GM19025 (cell line): ENCODE results near the gene JMJD8.
A peak's percentile ranks its signal among the peaks of the same experiment; 100 is the strongest.

Experiments
- ATAC-seq: cut with Tn5 transposase; IDR thresholded peaks from one replicate; pipeline ENCODE4 v1.9.1; 2021; ENCODE audit warnings: mild to moderate bottlenecking, low read depth, moderate library complexity; ENCODE audit not compliant: unreplicated experiment

Gene JMJD8, protein sequence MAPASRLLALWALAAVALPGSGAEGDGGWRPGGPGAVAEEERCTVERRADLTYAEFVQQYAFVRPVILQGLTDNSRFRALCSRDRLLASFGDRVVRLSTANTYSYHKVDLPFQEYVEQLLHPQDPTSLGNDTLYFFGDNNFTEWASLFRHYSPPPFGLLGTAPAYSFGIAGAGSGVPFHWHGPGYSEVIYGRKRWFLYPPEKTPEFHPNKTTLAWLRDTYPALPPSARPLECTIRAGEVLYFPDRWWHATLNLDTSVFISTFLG

GRCh38 chr16:684071-684794, at the start of gene JMJD8:
TSS of gene JMJD8 (minus strand) at chr16:684334. CDS start at chr16:684319, 15 bp downstream.
- ATAC-seq: peak; percentile 70

GRCh38 chr16:733382-734207, 49.5 kb upstream of the JMJD8 start:
- no peak for ATAC-seq

GRCh38 chr16:732936-733335, 48.8 kb upstream of the JMJD8 start:
- ATAC-seq: no peak

DNA sequence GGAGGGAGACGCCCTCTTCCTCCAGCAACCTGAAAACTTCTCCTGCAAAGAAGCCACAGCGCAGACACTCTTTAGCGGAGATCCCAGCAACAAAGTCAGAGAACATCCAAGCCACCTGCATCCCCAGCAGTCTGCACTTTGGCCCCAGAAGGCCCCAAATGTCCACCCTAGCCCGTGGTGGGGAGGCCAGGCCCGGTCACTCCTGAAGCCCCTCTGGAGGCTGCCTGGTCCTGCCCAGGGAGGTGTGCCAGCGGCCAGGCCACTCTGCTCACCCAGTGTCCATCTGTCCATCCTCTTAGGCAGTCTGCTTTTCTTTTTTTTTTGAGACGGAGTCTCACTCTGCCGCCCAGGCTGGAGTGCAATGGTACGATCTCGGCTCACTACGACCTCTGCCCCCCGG, 48.2 kb upstream of the JMJD8 start:
- no peak for ATAC-seq

DNA sequence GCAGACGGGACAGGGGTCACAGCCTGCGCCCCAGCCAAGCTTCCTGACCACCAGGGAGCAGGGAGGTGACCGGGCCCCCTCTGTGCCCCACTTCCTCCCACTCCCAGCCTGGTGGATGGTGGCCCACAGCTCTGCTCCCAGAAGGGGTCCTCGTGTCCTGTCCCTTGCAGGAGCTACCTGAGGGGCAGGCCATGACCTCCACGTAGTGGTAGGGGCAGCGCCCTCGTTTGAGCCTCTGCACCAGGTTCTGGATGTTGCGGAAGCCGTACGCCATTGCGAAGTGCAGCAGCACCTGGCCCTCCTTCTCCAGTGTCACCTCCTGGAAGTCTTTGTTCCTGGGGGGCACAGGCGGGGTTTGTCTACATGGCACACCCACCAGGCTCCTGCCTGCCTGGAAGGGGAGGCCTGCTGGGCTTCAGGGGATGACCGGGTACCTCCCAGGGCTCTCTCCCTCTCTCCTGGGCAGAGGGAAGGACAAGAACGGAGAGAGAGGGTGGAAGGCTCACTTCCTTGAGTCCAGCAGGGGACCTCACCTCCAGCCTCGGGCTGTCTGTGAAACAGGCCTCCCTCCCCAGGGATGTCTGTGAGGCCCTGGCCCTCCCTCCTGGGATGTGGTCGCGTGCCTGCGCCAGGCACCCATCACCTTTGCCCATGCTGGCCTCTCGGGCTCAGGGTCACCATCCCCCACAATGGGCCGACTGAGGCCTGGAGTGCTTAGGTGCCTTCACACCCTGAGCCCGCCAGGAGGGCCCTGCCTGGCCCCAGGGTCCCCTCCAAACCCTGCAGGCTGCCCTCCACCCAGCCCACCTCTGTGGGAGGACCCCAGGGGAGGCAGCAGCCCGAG, 46.8 kb upstream of the JMJD8 start:
- ATAC-seq: no peak

DNA sequence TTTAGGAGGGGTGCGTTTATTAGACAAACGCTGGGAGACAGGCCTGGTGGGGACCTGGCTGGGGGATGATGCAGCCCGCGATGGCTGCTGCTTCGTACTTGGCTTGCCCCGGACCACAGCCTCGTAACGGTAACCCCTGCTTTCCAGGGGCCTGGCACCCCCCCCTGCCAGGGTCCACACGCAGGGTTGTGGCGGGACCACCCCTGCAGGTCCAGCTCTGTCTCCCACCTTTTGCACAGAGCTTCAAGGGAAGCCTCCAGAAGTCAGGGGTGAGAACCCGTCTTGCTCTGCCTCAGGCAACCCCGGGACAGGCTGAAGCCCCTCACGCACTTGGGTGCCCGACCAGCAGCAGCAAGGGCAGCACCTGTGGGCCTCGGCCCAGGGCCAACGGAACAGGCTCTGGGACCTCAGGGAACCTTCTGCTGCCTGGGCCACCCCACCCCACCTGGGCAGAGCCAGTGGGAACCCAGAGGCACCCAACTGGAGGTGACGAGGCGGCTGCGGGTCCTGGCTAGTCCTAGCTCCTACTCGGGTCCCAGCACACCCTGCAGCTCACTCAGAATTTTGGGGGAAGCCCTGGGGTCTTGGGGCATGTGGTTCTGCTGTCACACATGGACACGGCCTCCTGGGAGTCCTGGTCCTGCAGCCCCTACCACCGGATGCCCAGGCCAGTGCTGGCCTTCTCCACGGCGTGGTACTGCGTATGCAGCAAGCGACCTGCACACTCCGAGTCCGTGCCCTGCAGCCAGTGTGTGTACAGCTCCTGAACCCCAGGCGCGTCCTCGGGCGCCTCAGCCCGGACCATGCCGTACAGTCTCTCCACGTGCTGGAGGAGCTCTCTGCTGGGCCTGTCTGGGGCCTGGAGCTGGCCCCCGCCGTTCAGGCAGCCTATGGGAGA, 45.9 kb upstream of the JMJD8 start:
- no peak for ATAC-seq

DNA sequence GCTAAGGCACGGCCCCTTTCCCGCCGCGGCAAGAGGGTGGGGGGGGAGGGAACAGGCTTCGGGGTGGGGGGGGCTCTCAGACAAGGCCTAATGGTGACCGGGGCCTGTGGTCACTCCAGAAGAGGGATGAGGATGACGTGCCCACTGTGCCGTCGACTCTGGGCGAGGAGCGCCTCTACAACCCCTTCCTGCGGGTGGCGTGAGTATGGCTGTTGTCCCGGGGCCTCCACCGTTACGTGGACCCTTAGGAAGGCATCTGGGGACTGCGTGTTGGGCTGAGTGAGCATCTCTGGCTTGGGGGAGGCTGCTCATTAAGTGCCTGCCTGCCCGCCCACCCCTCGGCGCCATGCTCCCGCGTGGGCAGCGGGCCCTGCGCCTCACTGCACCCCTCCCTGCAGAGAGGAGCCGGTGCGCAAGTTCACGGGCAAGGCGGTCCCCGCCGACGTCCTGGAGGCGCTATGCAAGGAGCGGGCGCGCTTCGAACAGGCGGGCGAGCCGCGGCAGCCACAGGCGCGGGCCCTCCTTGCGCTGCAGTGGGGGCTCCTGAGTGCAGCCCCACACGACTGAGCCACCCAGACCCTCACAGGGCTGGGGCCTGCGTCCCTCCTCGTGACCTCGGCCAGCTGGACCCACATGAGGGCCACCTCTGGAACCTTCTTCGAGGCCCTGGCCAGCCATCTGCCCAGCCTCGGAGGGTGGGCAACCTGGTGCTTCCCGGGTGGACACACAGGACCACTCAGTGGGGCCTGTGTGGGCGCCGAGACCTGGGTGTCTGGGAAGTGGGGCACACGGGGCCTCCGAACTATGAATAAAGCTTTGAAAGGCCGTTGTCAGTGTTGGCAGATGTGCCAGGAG, 45.0 kb upstream of the JMJD8 start:
- no peak for ATAC-seq

- ATAC-seq: peak; percentile 40
Observed at GRCh38 chr16:728131-728889, 44.2 kb upstream of the JMJD8 start.

DNA sequence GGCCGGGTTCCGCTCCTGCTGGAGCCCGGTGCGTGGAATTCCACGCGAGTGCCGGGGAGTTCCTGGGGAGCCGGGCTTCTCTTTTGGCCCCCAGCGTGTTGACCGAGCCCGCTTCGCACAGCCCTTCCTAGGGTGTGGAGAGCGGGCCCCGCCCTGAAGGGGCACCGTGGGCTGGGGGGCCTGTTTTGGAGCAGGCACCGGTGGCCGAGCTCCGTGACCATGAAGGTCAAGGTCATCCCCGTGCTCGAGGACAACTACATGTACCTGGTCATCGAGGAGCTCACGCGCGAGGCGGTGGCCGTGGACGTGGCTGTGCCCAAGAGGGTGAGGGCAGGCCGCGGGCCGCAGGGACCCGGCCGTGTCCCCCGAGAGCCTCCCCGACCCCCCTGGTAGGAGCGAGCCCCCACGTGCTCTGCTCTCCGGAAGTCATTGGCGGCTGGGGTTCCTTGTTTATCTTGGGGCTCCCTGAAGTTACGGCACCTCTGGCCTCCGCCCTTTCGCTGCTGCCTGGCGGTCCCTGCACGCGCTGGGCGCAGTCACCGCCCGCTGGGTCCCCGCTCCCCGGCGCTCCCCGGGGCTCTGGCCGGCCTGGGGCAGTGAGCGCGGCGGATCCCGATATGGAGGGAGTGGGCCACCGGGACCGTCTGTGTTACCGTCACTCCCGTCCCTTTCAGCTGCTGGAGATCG, 43.3 kb upstream of the JMJD8 start:
- no peak for ATAC-seq

GRCh38 chr16:726438-727290, 42.5 kb upstream of the JMJD8 start, which contains the start of the genes CCDC78 and HAGHL:
TSS of gene CCDC78 (minus strand) at chr16:726443. CDS start at chr16:726367, 76 bp downstream.
TSS of gene HAGHL (plus strand) at chr16:727106. CDS start at chr16:727510, 404 bp downstream.
- no peak for ATAC-seq

DNA sequence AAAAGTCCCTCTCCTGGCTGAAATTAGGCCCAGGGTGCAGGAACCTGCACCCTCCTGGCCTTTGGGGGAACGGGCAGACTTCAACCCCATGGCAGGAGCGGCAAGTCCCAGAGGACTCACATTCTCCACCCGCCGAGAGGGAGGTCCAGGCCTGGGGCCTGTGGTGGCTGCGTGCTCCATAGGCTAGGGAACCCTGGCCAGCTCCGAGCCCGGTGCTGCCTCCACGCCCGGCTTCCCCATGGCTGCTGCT, 42.0 kb upstream of the JMJD8 start:
- no peak for ATAC-seq

- no peak for ATAC-seq
Observed at GRCh38 chr16:725463-726187, 41.5 kb upstream of the JMJD8 start.

DNA sequence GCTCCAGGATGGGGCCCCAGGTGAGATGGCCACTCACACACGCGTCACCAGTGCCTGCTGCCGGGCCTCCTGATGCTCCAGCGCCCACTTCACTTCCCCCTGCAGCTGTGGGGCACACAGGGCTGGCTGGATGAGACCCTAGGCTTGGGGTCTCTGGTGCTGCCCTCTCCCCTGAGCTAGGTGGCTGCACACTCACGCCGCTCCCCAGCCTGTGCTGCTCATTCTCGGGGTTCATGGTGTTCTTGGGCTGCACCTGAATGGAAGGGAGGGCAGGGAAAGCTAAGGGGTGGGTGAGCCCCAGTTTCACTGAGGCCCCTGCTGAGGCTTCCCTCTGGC, 40.9 kb upstream of the JMJD8 start:
- no peak for ATAC-seq

GRCh38 chr16:724188-725040, 40.3 kb upstream of the JMJD8 start:
- ATAC-seq: no peak

DNA sequence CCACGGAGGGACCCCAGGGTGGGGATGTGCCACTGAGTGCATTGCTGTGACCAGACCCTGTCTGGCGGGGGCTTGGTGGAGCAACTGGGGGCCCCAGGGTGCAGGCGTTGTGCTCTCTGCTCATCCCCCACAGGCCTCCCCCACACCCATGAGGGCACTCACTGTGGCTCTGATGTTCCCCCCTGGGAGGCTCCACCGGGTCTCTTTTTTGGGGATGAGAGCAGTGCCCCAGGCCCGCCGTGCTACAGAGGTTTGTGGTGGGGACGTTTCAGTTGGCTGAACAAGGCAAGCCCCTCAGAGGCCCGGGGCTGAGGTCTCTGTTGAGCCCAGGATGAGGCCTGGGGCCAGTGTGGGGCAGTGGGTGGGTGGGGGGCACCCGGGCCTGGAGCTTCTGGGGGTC, 39.6 kb upstream of the JMJD8 start:
- no peak for ATAC-seq
